Gastrocnemius medialis (tissue), 4 donors: Measurements from ENCODE around the gene MAP3K20.

Experiments used
- POLR2A ChIP-seq, 2 donors: fragments of 450-650 bp; IDR thresholded peaks; one replicate each; pipeline ENCODE4 v1.6.1; 2017; ENCODE audit warnings: antibody characterized with exemption in 2 of 2, mild to moderate bottlenecking in 2 of 2, moderate library complexity in 2 of 2
- TF ChIP-seq, protein P1 (sequence below), 5 experiments: fragments of 450-650 bp in 3 of 5; fragments of 200-600 bp in 2 of 5; sonication (generic) in 2 of 5; IDR thresholded peaks in 4 of 5; conservative IDR thresholded peaks in 1 of 5; 1 replicate in 4 of 5; 2 replicates in 1 of 5; pipeline ENCODE4 v1.5.1; 2016 to 2019; ENCODE audit warnings: antibody characterized with exemption in 5 of 5, mild to moderate bottlenecking in 3 of 5, moderate library complexity in 3 of 5

- TF ChIP-seq, protein P1, sequence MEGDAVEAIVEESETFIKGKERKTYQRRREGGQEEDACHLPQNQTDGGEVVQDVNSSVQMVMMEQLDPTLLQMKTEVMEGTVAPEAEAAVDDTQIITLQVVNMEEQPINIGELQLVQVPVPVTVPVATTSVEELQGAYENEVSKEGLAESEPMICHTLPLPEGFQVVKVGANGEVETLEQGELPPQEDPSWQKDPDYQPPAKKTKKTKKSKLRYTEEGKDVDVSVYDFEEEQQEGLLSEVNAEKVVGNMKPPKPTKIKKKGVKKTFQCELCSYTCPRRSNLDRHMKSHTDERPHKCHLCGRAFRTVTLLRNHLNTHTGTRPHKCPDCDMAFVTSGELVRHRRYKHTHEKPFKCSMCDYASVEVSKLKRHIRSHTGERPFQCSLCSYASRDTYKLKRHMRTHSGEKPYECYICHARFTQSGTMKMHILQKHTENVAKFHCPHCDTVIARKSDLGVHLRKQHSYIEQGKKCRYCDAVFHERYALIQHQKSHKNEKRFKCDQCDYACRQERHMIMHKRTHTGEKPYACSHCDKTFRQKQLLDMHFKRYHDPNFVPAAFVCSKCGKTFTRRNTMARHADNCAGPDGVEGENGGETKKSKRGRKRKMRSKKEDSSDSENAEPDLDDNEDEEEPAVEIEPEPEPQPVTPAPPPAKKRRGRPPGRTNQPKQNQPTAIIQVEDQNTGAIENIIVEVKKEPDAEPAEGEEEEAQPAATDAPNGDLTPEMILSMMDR (IDR thresholded peaks at IDR 0.05 in 4 of 5, conservative IDR thresholded peaks at IDR 0.05 in 1 of 5) = no peak
- no peak for TF ChIP-seq POLR2A (IDR thresholded peaks at IDR 0.05)
These were observed 196.2 kb downstream of the MAP3K20 start for GRCh38 chr2:173271825-173272224.
